Activated T-cell treated with anti-CD3 and anti-CD28 coated beads, Interleukin-2, amount 50 U/mL, for 72 hours (primary cell): ENCODE data around the gene FANCF. TPM values are rescaled to one million over a fixed set of nuclear protein-coding genes. Genes with fewer than 3 reads are reported as not detected.
"Not testable (repeated sequence)": the region's sequence is repeated elsewhere in the genome, so short reads cannot be mapped to it uniquely, and the experiment has no call there.

Experiments used
- ATAC-seq, 2 donors: fragments of 150-1000 bp; cut with Tn5 transposase; replicated peaks in 1 of 2; 2 replicates each; pipeline ENCODE4 v1.10.0; 2021; ENCODE audit warnings: moderate library complexity in 2 of 2, mild to moderate bottlenecking in 1 of 2
- DNase-seq, 2 donors: peaks; one replicate each; pipeline ENCODE4 v3.0.0; 2021 to 2022; ENCODE audit warnings: mixed read lengths in 1 of 2
- H3K27ac Mint-ChIP-seq: one replicate; pipeline ENCODE4 v1.8.0; 2022; ENCODE audit warnings: mild to moderate bottlenecking, moderate library complexity, mixed read lengths
- H3K27me3 Mint-ChIP-seq: one replicate; pipeline ENCODE4 v1.8.0; 2022; ENCODE audit warnings: low read depth, mixed read lengths
- H3K36me3 Mint-ChIP-seq, 2 donors: one replicate each; pipeline ENCODE4 v1.8.0; 2022; ENCODE audit warnings: mixed read lengths in 2 of 2, mild to moderate bottlenecking in 1 of 2; ENCODE audit not compliant: insufficient read depth in 2 of 2
- H3K4me1 Mint-ChIP-seq: one replicate; pipeline ENCODE4 v1.8.0; 2022; ENCODE audit warnings: low read depth, mixed read lengths
- H3K4me3 Mint-ChIP-seq, 2 donors: one replicate each; pipeline ENCODE4 v1.8.0; 2022; ENCODE audit warnings: mild to moderate bottlenecking in 2 of 2, mixed read lengths in 2 of 2, moderate library complexity in 2 of 2
- H3K9me3 Mint-ChIP-seq, 2 donors: one replicate each; pipeline ENCODE4 v1.8.0; 2022; ENCODE audit warnings: mixed read lengths in 2 of 2
- total RNA-seq, 2 donors: library from RNA; stranded (reverse); gene quantifications; one replicate each; pipeline ENCODE4 v1.2.3, GENCODE V29; 2022

Gene FANCF
- total RNA-seq, 2 donors from 2014 or later: 12.6 to 13.9 TPM

DNA sequence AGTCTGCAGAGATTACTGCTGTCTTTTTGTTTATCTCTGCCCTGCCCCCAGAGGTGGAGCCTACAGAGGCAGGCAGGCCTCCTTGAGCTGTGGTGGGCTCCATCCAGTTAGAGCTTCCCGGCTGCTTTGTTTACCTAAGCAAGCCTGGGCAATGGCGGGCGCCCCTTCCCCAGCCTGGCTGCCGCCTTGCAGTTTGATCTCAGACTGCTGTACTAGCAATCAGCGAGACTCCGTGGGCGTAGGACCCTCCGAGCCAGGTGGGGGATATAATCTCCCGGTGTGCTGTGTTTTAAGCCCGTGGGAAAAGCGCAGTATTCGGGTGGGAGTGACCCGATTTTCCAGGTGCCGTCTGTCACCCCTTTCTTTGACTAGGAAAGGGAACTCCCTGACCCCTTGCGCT lies 26.7 kb upstream of the FANCF start:
- not testable (repeated sequence) for H3K36me3 Mint-ChIP-seq, H3K27me3 Mint-ChIP-seq, DNase-seq, H3K27ac Mint-ChIP-seq, H3K4me3 Mint-ChIP-seq, H3K9me3 Mint-ChIP-seq, ATAC-seq
- peaks cover 13% of the 10 kb centered on the region for H3K4me1 Mint-ChIP-seq

DNA sequence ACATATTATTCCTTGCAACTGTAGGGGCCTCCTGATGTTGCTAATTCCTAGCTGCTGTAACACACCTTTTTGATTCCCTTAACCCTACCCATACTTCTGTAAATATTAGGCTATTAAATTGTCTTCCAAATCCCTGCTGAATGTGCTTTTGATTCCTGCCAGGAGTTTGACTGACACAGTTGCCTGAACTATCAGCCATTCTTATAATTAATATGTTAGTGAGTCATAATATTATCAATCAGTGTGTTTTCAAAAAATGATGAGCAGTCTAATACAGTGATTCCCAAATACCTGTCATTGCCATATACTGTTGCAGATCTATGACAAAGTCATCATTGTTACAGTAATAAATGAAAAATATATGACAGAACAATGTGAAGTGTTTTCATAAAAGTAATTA lies 15.9 kb upstream of the FANCF start:
- no peak overlapping the region for H3K4me3 Mint-ChIP-seq
- no peaks in the 10 kb centered on the region for H3K4me1 Mint-ChIP-seq
- H3K36me3 Mint-ChIP-seq: no peaks in the 10 kb centered on the region
- no peak for DNase-seq
- H3K27me3 Mint-ChIP-seq: no peaks in the 10 kb centered on the region
- no peaks in the 10 kb centered on the region for H3K9me3 Mint-ChIP-seq
- no peak overlapping the region for H3K27ac Mint-ChIP-seq
- no peak for ATAC-seq

DNA sequence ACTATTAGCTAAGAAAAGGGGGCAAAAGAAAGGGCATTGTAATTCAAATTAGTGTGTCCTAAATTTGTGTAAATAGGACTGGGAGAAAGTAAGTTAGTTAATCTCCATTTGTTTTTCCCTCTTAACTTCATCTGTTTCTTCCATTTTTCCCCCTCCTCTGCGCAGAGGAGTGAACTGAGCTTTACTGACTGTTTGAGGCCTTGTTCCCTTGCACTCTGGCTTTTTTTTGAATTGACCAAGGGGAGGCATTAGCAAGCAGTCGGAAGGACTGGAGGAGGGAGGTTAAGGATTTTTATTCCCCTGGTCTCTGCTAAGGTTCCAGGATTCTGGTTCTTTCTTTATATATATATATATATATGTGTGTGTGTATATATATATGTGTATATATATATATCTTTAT lies 15.2 kb upstream of the FANCF start:
- Mint-ChIP-seq H3K9me3 (no peaks in the 10 kb centered on the region), H3K4me1 (no peaks in the 10 kb centered on the region), H3K27me3 (no peaks in the 10 kb centered on the region), H3K36me3 (no peaks in the 10 kb centered on the region), H3K4me3 (no peak overlapping the region), H3K27ac (no peak overlapping the region)
- ATAC-seq: no peak
- DNase-seq: no peak

DNA sequence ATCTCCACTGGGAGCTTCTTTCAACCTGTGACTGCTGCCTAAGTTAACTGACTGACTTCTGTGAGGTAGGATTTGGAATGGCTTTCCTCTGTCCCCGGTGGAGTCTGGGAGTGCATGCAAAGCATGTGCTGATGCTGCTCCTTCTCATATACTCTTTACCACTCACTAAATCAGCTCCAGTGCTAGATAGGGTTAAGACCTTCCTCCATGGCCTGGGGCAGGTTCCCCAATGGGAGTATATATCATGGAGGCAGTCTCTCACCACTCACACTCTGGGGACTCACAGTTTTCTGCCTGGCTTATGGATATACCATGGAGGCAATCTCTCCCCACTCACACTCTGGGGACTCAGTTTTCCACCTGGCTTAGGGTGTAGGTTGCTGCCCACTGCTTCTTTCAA lies 10.1 kb upstream of the FANCF start:
- ATAC-seq (peak; percentile 57 to 61), DNase-seq (no peak)
- Mint-ChIP-seq H3K36me3 (no peaks in the 10 kb centered on the region), H3K27me3 (no peaks in the 10 kb centered on the region), H3K27ac (no peak overlapping the region), H3K4me1 (no peaks in the 10 kb centered on the region), H3K4me3 (no peak overlapping the region), H3K9me3 (no peaks in the 10 kb centered on the region)

DNA sequence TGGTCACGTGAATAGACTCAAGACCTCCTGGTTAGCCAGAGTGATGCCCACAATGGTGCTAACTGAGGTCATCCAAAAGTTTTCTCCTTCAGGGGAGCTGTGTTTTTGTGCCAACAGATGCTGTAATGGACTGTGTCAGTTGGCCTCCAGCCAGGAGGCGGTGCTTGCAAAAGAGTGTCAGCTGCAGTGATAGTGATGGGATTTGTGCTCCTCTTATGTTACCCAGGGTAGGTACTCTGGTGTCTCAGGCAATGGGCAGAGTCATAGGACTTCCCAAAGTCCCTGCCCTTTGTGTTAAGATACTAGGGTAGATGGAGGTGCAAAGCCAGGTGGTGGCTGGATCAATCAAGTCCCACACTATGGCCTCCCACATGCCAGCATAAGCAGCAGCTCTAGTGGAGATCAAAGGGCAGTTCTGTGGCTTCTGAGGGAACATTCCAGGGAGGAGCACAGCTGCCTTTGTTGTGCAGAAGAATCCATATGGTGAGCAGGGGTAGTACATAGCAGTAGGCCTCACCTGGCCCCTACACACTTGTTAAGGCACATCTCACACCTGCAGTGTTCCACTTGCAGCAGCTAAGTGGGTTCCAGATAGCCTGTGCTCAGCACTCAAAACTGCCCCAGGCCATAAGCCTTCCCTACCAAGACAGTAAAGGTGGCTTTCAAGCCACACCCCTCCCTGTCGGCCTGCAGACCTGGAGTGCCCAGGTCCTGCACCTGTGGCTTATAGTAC lies 9.4 kb upstream of the FANCF start:
- no peak for DNase-seq
- Mint-ChIP-seq H3K36me3 (no peaks in the 10 kb centered on the region), H3K27ac (no peak overlapping the region), H3K4me3 (no peak overlapping the region), H3K9me3 (no peaks in the 10 kb centered on the region), H3K27me3 (no peaks in the 10 kb centered on the region), H3K4me1 (no peaks in the 10 kb centered on the region)
- peak; percentile 26 to 41 for ATAC-seq

- Mint-ChIP-seq H3K36me3 (no peaks in the 10 kb centered on the region), H3K27ac (no peak overlapping the region), H3K27me3 (no peaks in the 10 kb centered on the region), H3K9me3 (no peaks in the 10 kb centered on the region), H3K4me1 (no peaks in the 10 kb centered on the region), H3K4me3 (no peak overlapping the region)
- no peak for ATAC-seq
- no peak for DNase-seq
Observed at GRCh38 chr11:22633354-22633902, 7.8 kb upstream of the FANCF start.

GRCh38 chr11:22627421-22627820 lies 1.8 kb upstream of the FANCF start:
- H3K4me1 Mint-ChIP-seq: peaks cover 29% of the 10 kb centered on the region
- no peak for ATAC-seq
- H3K27ac Mint-ChIP-seq: no peak overlapping the region
- no peak overlapping the region for H3K4me3 Mint-ChIP-seq
- H3K27me3 Mint-ChIP-seq: no peaks in the 10 kb centered on the region
- DNase-seq: no peak
- no peaks in the 10 kb centered on the region for H3K9me3 Mint-ChIP-seq
- H3K36me3 Mint-ChIP-seq: no peaks in the 10 kb centered on the region

- peak overlapping the region; percentile 98 to 99 for H3K4me3 Mint-ChIP-seq
- H3K27ac Mint-ChIP-seq: peak overlapping the region; percentile 87
- H3K27me3 Mint-ChIP-seq: no peaks in the 10 kb centered on the region
- ATAC-seq (no peak), DNase-seq (no peak)
- H3K4me1 Mint-ChIP-seq: peaks cover 29% of the 10 kb centered on the region
- no peaks in the 10 kb centered on the region for H3K36me3 Mint-ChIP-seq
- H3K9me3 Mint-ChIP-seq: no peaks in the 10 kb centered on the region
Observed at GRCh38 chr11:22626573-22627239, 1.1 kb upstream of the FANCF start.

- Mint-ChIP-seq H3K36me3 (peaks cover 3 to 9% of the 10 kb centered on the region in 2 donors), H3K4me3 (peak overlapping the region; percentile 98 to 99), H3K27ac (peak overlapping the region; percentile 87), H3K9me3 (peaks cover under 1 to 2% of the 10 kb centered on the region in 2 donors), H3K27me3 (no peaks in the 10 kb centered on the region), H3K4me1 (peaks cover 29% of the 10 kb centered on the region)
- peak; percentile 63 to 72 for DNase-seq
- ATAC-seq: peak; percentile 62 to 67
Observed at GRCh38 chr11:22624742-22625447, 728 bp downstream of the FANCF start.

DNA sequence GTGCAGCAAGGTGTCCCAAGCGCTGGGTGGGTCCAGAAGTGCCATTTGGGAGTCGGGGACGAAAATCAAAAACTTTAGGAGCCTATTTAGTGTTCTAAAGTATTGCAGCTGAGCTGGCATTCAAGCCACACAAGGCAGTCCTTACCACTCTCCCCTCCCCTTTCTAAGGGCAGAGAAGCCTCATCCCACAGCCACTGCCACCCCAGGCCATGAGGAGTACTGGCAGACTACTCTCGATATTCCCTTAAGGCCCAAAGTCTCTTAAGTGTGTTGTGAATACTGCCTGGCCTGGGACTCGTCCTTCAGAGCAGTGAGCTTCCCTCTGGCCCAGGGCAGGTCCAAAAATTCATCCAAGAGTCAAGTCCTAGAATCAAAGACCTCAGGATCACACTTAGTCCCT lies 7.8 kb downstream of the FANCF start:
- no peaks in the 10 kb centered on the region for H3K27me3 Mint-ChIP-seq
- no peak for ATAC-seq
- H3K4me1 Mint-ChIP-seq: no peaks in the 10 kb centered on the region
- no peak for DNase-seq
- H3K36me3 Mint-ChIP-seq: peaks cover 3 to 10% of the 10 kb centered on the region in 2 donors
- H3K4me3 Mint-ChIP-seq: no peak overlapping the region
- no peak overlapping the region for H3K27ac Mint-ChIP-seq
- peaks cover 1 to 5% of the 10 kb centered on the region in 2 donors for H3K9me3 Mint-ChIP-seq

- no peak overlapping the region for H3K27ac Mint-ChIP-seq
- no peak overlapping the region for H3K4me3 Mint-ChIP-seq
- no peaks in the 10 kb centered on the region for H3K36me3 Mint-ChIP-seq
- DNase-seq (no peak), ATAC-seq (no peak)
- H3K27me3 Mint-ChIP-seq: peaks cover 6% of the 10 kb centered on the region
- no peaks in the 10 kb centered on the region for H3K9me3 Mint-ChIP-seq
- no peaks in the 10 kb centered on the region for H3K4me1 Mint-ChIP-seq
Observed at GRCh38 chr11:22603933-22604332, 21.7 kb downstream of the FANCF start.

DNA sequence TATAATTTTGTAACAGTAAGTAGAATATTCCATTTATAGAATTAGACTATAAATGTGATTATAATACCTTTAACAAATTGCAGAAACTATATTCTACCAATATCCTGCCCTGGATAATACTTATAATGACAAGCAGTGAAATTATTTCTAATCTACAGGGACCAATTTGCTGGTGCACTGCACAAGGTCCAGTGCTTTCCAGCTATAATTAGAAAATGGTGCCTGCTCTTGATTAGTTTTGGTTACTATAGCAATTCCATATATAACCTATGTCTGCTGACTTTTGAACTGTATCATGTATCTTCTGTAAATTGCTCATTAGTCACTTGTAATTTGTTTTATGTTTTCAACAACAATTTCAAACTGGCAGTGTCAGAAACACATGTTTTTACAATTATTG lies 23.1 kb downstream of the FANCF start:
- Mint-ChIP-seq H3K27me3 (peaks cover 6% of the 10 kb centered on the region), H3K4me1 (no peaks in the 10 kb centered on the region), H3K27ac (no peak overlapping the region), H3K4me3 (no peak overlapping the region), H3K9me3 (no peaks in the 10 kb centered on the region), H3K36me3 (peaks cover 0 to under 1% of the 10 kb centered on the region in 2 donors)
- DNase-seq: no peak
- no peak for ATAC-seq

GRCh38 chr11:22599458-22599857 lies 26.2 kb downstream of the FANCF start:
- no peak for ATAC-seq
- Mint-ChIP-seq H3K36me3 (peaks cover 0 to 2% of the 10 kb centered on the region in 2 donors), H3K27ac (no peak overlapping the region), H3K27me3 (peaks cover 6% of the 10 kb centered on the region), H3K9me3 (peaks cover 0 to 1% of the 10 kb centered on the region in 2 donors), H3K4me3 (no peak overlapping the region), H3K4me1 (no peaks in the 10 kb centered on the region)
- no peak for DNase-seq
